Measurements from ENCODE around the gene GABBR2.
A peak's percentile ranks its signal among the peaks of the same experiment; 100 is the strongest.

The GABBR2 gene

GRCh38 chr9:98399950-98400683, 308.6 kb downstream of the GABBR2 start:
- no peak for DNase-seq (ENCODE audit: low spot score)

GRCh38 chr9:98396656-98397055, 312.1 kb downstream of the GABBR2 start:
- no peak for DNase-seq (ENCODE audit: low spot score)

GRCh38 chr9:98396236-98396635, 312.5 kb downstream of the GABBR2 start:
- DNase-seq (ENCODE audit: low spot score) = no peak

GRCh38 chr9:98391867-98392266, 316.9 kb downstream of the GABBR2 start:
- DNase-seq (ENCODE audit: low spot score) = no peak

DNA sequence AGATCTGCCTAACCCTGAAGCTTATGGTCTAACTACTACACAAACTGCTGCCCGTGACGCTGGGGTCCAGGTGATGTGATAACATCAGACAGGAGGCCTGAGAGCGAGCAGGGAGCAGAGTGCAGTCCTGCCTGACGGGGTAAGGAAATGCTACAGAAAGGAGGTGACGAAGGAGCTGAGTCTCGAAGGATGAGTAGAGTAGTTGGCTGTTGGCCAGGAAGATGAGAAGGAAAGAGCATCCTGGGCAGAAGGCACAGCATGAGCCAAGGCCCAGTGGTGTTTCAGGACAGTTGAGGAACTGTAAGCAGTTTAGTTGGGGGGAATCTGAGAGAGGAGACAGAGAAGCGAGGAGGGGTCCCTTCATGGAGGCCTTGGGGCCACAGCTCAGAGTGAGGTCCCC, 317.3 kb downstream of the GABBR2 start:
- DNase-seq (ENCODE audit: low spot score) = no peak

GRCh38 chr9:98385751-98386150, 323.0 kb downstream of the GABBR2 start:
- DNase-seq (ENCODE audit: low spot score) = no peak

- DNase-seq (ENCODE audit: low spot score) = no peak
These were observed 325.0 kb downstream of the GABBR2 start for GRCh38 chr9:98383758-98384157.

- DNase-seq (ENCODE audit: low spot score) = no peak
These were observed 327.2 kb downstream of the GABBR2 start for GRCh38 chr9:98381311-98382103.

GRCh38 chr9:98380065-98380681, 328.6 kb downstream of the GABBR2 start:
- no peak for DNase-seq (ENCODE audit: low spot score)

- no peak for DNase-seq (ENCODE audit: low spot score)
These were observed 329.2 kb downstream of the GABBR2 start for GRCh38 chr9:98379572-98379971.

DNA sequence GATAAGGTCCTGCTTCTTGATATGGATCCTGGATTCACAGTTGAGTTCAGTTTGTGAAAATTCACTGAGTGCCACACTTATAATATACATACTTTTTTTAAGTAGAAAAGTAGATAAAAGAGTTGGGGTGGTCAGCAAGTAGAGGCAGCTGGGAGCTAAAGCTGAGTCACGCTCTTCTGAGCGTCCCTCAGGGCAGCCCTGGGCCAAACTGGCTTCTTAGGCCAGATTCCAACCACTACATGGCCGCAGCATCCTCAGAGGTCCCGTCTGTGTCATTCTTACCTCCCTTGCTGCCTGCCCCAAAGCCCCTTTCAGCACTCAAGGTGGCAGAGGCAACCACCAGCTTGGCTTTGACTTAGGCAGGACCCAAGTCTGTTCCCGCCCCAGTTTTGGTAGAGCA, 329.9 kb downstream of the GABBR2 start:
- no peak for DNase-seq (ENCODE audit: low spot score)

GRCh38 chr9:98378206-98378780, 330.4 kb downstream of the GABBR2 start:
- no peak for DNase-seq (ENCODE audit: low spot score)

DNA sequence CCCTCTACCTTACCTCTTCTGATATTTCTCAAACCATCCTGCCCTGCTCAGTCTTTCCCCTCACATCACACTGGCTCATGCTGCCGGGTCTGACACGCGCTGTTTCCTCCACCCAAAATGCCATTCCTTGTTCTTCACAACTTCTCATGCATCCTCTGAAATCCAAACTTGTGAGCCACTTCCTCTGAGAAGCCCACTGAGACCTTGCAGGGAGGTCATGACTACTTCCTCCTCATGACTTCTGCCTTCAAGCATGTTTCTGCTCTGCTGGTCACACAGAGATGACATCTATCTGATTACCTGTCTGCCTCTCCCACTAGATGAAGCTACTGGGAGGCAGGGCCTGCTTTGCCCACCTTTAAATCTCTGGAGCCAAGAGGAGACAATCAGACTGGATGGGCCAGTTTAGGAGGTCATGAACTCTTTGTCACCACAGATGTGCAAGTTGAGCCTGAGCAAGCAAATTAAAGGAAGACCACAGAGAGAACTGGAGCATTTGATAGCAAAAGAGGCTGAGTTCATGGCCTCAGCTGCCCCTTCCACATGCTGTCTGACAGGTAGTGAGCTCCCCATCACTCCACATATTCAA, 333.5 kb downstream of the GABBR2 start:
- no peak for DNase-seq (ENCODE audit: low spot score)

DNA sequence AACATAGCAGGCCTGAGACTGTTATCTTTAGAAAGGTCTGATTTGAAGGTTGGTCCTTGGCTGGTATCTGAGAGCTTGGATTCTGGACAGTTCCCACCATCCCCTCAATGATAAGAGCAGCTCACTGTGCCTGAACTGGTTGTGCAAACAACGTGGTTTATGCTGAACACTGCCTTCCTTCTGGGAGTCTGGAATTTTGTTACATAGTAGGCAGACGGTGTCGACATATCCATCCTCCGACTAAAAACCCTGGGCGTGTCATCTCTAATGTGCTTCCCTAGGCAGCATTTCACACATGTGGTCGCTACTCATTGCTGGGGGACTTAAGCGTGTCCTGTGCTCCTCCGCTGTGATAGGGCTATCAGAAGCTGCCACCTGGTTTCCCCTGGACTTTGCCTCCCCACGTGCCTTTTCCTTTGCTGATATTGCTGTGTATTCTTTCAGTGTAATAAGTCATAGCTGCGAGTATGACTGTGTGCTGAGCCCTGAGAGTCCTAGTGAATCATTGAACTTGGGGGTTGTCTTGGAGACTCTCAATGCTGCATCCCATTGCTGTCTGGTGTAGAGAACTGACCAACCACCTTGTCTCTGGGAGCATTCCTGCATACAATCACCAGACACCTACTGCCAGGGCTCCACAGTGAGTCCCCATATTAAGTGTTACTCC, 334.2 kb downstream of the GABBR2 start:
- DNase-seq (ENCODE audit: low spot score) = no peak

GRCh38 chr9:98373609-98374008, 335.1 kb downstream of the GABBR2 start:
- no peak for DNase-seq (ENCODE audit: low spot score)

GRCh38 chr9:98372077-98372836, 336.5 kb downstream of the GABBR2 start:
- peak; percentile 29 for DNase-seq (ENCODE audit: low spot score)

DNA sequence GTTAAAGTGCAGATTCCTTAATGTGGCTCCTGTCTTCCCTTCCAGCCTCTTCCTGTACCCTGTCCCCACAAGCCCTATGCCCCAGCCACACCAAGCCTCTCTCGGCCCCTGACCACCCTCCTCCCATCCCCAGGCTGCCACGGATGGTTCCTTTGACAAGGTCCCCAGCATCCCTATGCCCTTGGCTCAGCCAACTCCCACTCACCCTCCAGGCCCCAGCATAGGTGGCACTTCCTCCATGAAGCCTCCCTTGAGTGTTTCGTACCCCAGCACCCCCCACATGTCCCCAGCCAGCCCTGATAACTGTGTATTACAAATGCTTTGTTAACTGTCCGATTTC, 337.8 kb downstream of the GABBR2 start:
- no peak for DNase-seq (ENCODE audit: low spot score)

GRCh38 chr9:98370300-98370975, 338.3 kb downstream of the GABBR2 start:
- DNase-seq (ENCODE audit: low spot score) = no peak

GRCh38 chr9:98369896-98370295, 338.8 kb downstream of the GABBR2 start:
- DNase-seq (ENCODE audit: low spot score) = no peak

DNA sequence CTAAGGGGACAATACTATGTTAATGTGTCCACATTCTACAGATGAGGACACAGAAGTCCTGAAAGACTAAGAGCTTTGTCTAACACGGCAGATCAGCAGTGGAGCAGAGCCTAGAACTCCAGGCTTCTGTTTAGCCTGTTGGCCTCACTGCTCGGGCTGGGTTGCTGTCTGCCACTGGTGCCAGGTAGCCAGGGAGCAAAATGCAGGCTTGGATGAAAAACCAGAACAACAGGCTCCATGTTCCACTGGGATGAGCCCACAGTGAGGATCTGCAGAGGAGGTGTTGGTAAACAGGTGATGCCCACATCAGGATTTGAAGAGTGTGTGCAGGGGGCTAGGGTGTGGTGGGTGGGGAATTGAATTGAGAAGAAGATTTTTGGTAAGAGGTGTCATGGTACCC, 339.3 kb downstream of the GABBR2 start:
- DNase-seq (ENCODE audit: low spot score) = no peak

- DNase-seq (ENCODE audit: low spot score) = no peak
These were observed 339.7 kb downstream of the GABBR2 start for GRCh38 chr9:98369066-98369425.

Data from pons (tissue), 1 donor.